HG03571 (cell line): Measurements from ENCODE around the gene STARD10.

Experiments used
- ATAC-seq: cut with Tn5 transposase; IDR thresholded peaks from one replicate; pipeline ENCODE4 v1.9.1; 2021; ENCODE audit not compliant: unreplicated experiment

The STARD10 gene

GRCh38 chr11:72767203-72768062, 26.4 kb downstream of the STARD10 start:
- ATAC-seq: no peak

- ATAC-seq: no peak
Measured at GRCh38 chr11:72766152-72766902, 27.5 kb downstream of the STARD10 start.

- no peak for ATAC-seq
Measured at GRCh38 chr11:72764503-72764902, 29.3 kb downstream of the STARD10 start.

- ATAC-seq: no peak
Measured at GRCh38 chr11:72763823-72764222, 30.0 kb downstream of the STARD10 start.

GRCh38 chr11:72762641-72763304, 31.1 kb downstream of the STARD10 start:
- peak; percentile 62 for ATAC-seq

GRCh38 chr11:72760539-72761405, 33.1 kb downstream of the STARD10 start:
- ATAC-seq: no peak

GRCh38 chr11:72759468-72759985, 34.3 kb downstream of the STARD10 start:
- no peak for ATAC-seq

GRCh38 chr11:72758690-72759389, 35.0 kb downstream of the STARD10 start:
- ATAC-seq: no peak

- ATAC-seq: no peak
Measured at GRCh38 chr11:72758304-72758689, 35.5 kb downstream of the STARD10 start.

GRCh38 chr11:72755713-72756285, 38.0 kb downstream of the STARD10 start:
- no peak for ATAC-seq

GRCh38 chr11:72754544-72755155, 39.2 kb downstream of the STARD10 start:
- no peak for ATAC-seq

- ATAC-seq: no peak
Measured at GRCh38 chr11:72754149-72754543, 39.7 kb downstream of the STARD10 start.

- ATAC-seq: no peak
Measured at GRCh38 chr11:72753341-72754148, 40.3 kb downstream of the STARD10 start.

- ATAC-seq: peak; percentile 66
Measured at GRCh38 chr11:72752088-72752914, 41.5 kb downstream of the STARD10 start, which contains the start of gene ARAP1. ARAP1 (minus strand) TSS chr11:72752408; CDS start chr11:72727128, 25,280 bp downstream.

- ATAC-seq: no peak
Measured at GRCh38 chr11:72751116-72752087, 42.4 kb downstream of the STARD10 start.

GRCh38 chr11:72750556-72751115, 43.2 kb downstream of the STARD10 start:
- no peak for ATAC-seq
